ENCODE data around the gene RNF144B. TPM values are rescaled to one million over a fixed set of nuclear protein-coding genes. Genes with fewer than 3 reads are reported as not detected.

The RNF144B gene
- total RNA-seq, 6 experiments from 2014 or later: 7.6 to 19.1 (median 10.2) TPM

- H3K36me3 ChIP-seq: no peaks in the 10 kb centered on the region
- no peak overlapping the region for H3K4me3 ChIP-seq
- no peaks in the 10 kb centered on the region for H3K9me3 ChIP-seq
- no peak overlapping the region for H3K27ac ChIP-seq
- intact Hi-C loops (cut with DNase I): no loop called here
- H3K27me3 ChIP-seq: no peaks in the 10 kb centered on the region
- DNase-seq (no peak), ATAC-seq (no peak)
- 100% methylated on average over 1 of the region's 11 CpGs for WGBS (ENCODE audit: insufficient coverage, low coverage, low lambda C conversion rate, missing lambda C conversion rate)
- TF ChIP-seq CTCF (IDR thresholded peaks at IDR 0.05) (no peak), POLR2A (IDR thresholded peaks at IDR 0.05) (no peak)
- peaks cover 0 to 16% (median 8%) of the 10 kb centered on the region in 4 donors for H3K4me1 ChIP-seq
Measured at GRCh38 chr6:18367371-18367770, 19.8 kb upstream of the RNF144B start.

GRCh38 chr6:18368277-18369105, 18.7 kb upstream of the RNF144B start:
- ATAC-seq: no peak
- no peak for TF ChIP-seq POLR2A (IDR thresholded peaks at IDR 0.05)
- no peak for TF ChIP-seq CTCF (IDR thresholded peaks at IDR 0.05)
- intact Hi-C loops (cut with DNase I): no loop called here
- Histone ChIP-seq H3K4me1 (peaks cover 0 to 6% (median 2%) of the 10 kb centered on the region in 4 donors), H3K27ac (no peak overlapping the region), H3K27me3 (no peaks in the 10 kb centered on the region), H3K4me3 (no peak overlapping the region), H3K9me3 (no peaks in the 10 kb centered on the region), H3K36me3 (no peaks in the 10 kb centered on the region)
- no peak for DNase-seq
- 57% methylated on average over 1 of the region's 25 CpGs for WGBS (ENCODE audit: insufficient coverage, low coverage, low lambda C conversion rate, missing lambda C conversion rate)

- Histone ChIP-seq H3K27ac (no peak overlapping the region), H3K36me3 (no peaks in the 10 kb centered on the region), H3K27me3 (no peaks in the 10 kb centered on the region), H3K4me3 (no peak overlapping the region), H3K4me1 (no peaks in the 10 kb centered on the region), H3K9me3 (no peaks in the 10 kb centered on the region)
- TF ChIP-seq CTCF (IDR thresholded peaks at IDR 0.05) (no peak), POLR2A (IDR thresholded peaks at IDR 0.05) (no peak)
- intact Hi-C loops (cut with DNase I): no loop called here
- WGBS (ENCODE audit: insufficient coverage, low coverage, low lambda C conversion rate, missing lambda C conversion rate): 73% methylated on average over 5 of the region's 5 CpGs
- DNase-seq (no peak), ATAC-seq (peak in 1 of 4 donors; percentile 20)
Measured at GRCh38 chr6:18371010-18371409, 16.1 kb upstream of the RNF144B start.

GRCh38 chr6:18371656-18372055, 15.5 kb upstream of the RNF144B start:
- Histone ChIP-seq H3K27ac (no peak overlapping the region), H3K27me3 (no peaks in the 10 kb centered on the region), H3K9me3 (no peaks in the 10 kb centered on the region), H3K36me3 (no peaks in the 10 kb centered on the region), H3K4me3 (no peak overlapping the region), H3K4me1 (no peaks in the 10 kb centered on the region)
- WGBS (ENCODE audit: insufficient coverage, low coverage, low lambda C conversion rate, missing lambda C conversion rate): 54% methylated on average over 2 of the region's 2 CpGs
- TF ChIP-seq POLR2A (IDR thresholded peaks at IDR 0.05) (no peak), CTCF (IDR thresholded peaks at IDR 0.05) (no peak)
- ATAC-seq (no peak), DNase-seq (no peak)
- intact Hi-C loops (cut with DNase I): no loop called here
